IMR-90 (cell line): ENCODE measurements around the gene ACOXL. TPM values are rescaled to one million over a fixed set of nuclear protein-coding genes. Genes with fewer than 3 reads are reported as not detected.

Source experiments
- ATAC-seq: fragments of 200-7000 bp; cut with Tn5 transposase; 2 replicates; pipeline ENCODE4 v1.9.1; 2020; ENCODE audit warnings: low read depth, mild to moderate bottlenecking, moderate library complexity
- BruUV-seq: library from RNA; stranded (reverse); fragments of 400-500 nt; replicated peaks from 2 replicates; lab custom pipeline; 2021; lab: Mats Ljungman, UMichigan
- CTCF ChIA-PET: fragments of 300-600 bp; formaldehyde crosslinking; extraction: SDS; loops from one replicate; lab custom pipeline; 2021; ENCODE audit warnings: antibody characterized with exemption; lab: Yijun Ruan, JAX
- POLR2A ChIA-PET: fragments of 300-600 bp; sonication (Branson Sonifier 250); formaldehyde crosslinking; loops from one replicate; lab custom pipeline; 2022; ENCODE audit warnings: antibody characterized with exemption; ENCODE audit not compliant: unreplicated experiment; lab: Charles Lee
- DNase-seq: peaks from one replicate; pipeline ENCODE4 v3.0.0; 2013
- H2AFZ ChIP-seq: replicated peaks from 2 replicates; pipeline ENCODE3; 2013; ENCODE audit warnings: low read length, mild to moderate bottlenecking; ENCODE audit not compliant: poor library complexity
- H2AK5ac ChIP-seq: 2 replicates; pipeline ENCODE4 v1.6.1; 2013; ENCODE audit warnings: low read depth, low read length, inconsistent platforms
- H2AK9ac ChIP-seq: replicated peaks from 2 replicates; pipeline ENCODE3; 2013; ENCODE audit warnings: mild to moderate bottlenecking, low read depth, low read length, moderate library complexity; ENCODE audit not compliant: poor library complexity
- H2BK120ac ChIP-seq: 2 replicates; pipeline ENCODE4 v1.6.1; 2013; ENCODE audit warnings: low read depth, low read length, inconsistent platforms
- H2BK15ac ChIP-seq: 3 replicates; pipeline ENCODE4 v1.6.1; 2013; ENCODE audit warnings: low read depth, low read length, inconsistent platforms
- H2BK20ac ChIP-seq: 2 replicates; pipeline ENCODE4 v1.6.1; 2013; ENCODE audit warnings: low read depth, mild to moderate bottlenecking, inconsistent platforms, low read length, moderate library complexity
- H2BK5ac ChIP-seq: 2 replicates; pipeline ENCODE4 v1.6.1; 2013; ENCODE audit warnings: mild to moderate bottlenecking, low read depth, low read length, inconsistent platforms; ENCODE audit not compliant: poor library complexity, severe bottlenecking
- H3K14ac ChIP-seq: replicated peaks from 2 replicates; pipeline ENCODE4 v1.6.1; 2013; ENCODE audit warnings: low read depth, low read length, inconsistent platforms
- H3K18ac ChIP-seq: 2 replicates; pipeline ENCODE4 v1.6.1; 2013; ENCODE audit warnings: low read depth, low read length, control low read depth
- H3K23ac ChIP-seq: 2 replicates; pipeline ENCODE4 v1.6.1; 2013; ENCODE audit warnings: low read depth, low read length, inconsistent platforms
- H3K27ac ChIP-seq: 2 replicates; pipeline ENCODE4 v1.5.1; 2013; ENCODE audit warnings: mild to moderate bottlenecking, control low read depth, low read length; ENCODE audit not compliant: insufficient read depth
- H3K27me3 ChIP-seq: 2 replicates; pipeline ENCODE4 v1.6.1; 2013; ENCODE audit warnings: low read length; ENCODE audit not compliant: control insufficient read depth, insufficient read depth
- H3K36me3 ChIP-seq: 2 replicates; pipeline ENCODE4 v1.6.1; 2013; ENCODE audit warnings: low read length, mixed read lengths; ENCODE audit not compliant: control insufficient read depth, insufficient read depth
- H3K4ac ChIP-seq: 2 replicates; pipeline ENCODE4 v1.6.1; 2013; ENCODE audit warnings: low read depth, low read length, inconsistent platforms
- H3K4me1 ChIP-seq: 2 replicates; pipeline ENCODE4 v1.6.1; 2013; ENCODE audit warnings: low read length, mixed read lengths; ENCODE audit not compliant: control insufficient read depth, insufficient read depth
- H3K4me2 ChIP-seq: 2 replicates; pipeline ENCODE4 v1.6.1; 2013; ENCODE audit warnings: low read depth, mild to moderate bottlenecking, control low read depth, low read length, moderate library complexity
- H3K4me3 ChIP-seq: 2 replicates; pipeline ENCODE4 v1.5.1; 2013; ENCODE audit warnings: low read depth, mild to moderate bottlenecking, control low read depth, low read length, moderate library complexity; ENCODE audit not compliant: insufficient read depth
- H3K56ac ChIP-seq: 2 replicates; pipeline ENCODE4 v1.6.1; 2013; ENCODE audit warnings: low read length, inconsistent platforms; ENCODE audit not compliant: insufficient read depth; ENCODE audit errors: extremely low read depth
- H3K79me1 ChIP-seq, 2 experiments: 2 replicates each; pipeline ENCODE4 v1.6.1; 2013; ENCODE audit warnings: low read length in 2 of 2, inconsistent platforms in 1 of 2, low read depth in 1 of 2
- H3K9ac ChIP-seq: 2 replicates; pipeline ENCODE4 v1.6.1; 2013; ENCODE audit warnings: low read depth, low read length, control low read depth
- H3K9me1 ChIP-seq: 2 replicates; pipeline ENCODE4 v1.6.1; 2013; ENCODE audit warnings: low read length, inconsistent platforms; ENCODE audit not compliant: insufficient read depth
- H3K9me3 ChIP-seq: 2 replicates; pipeline ENCODE4 v1.6.1; 2013; ENCODE audit warnings: low read length; ENCODE audit not compliant: control insufficient read depth, insufficient read depth
- H4K20me1 ChIP-seq: 2 replicates; pipeline ENCODE4 v1.6.1; 2013; ENCODE audit warnings: low read length, inconsistent platforms; ENCODE audit not compliant: insufficient read depth
- H4K5ac ChIP-seq: 2 replicates; pipeline ENCODE4 v1.6.1; 2013; ENCODE audit warnings: mild to moderate bottlenecking, low read depth, low read length, control low read depth
- H4K8ac ChIP-seq, 2 experiments: 2 replicates each; pipeline ENCODE4 v1.6.1; 2013; ENCODE audit warnings: low read depth in 2 of 2, low read length in 2 of 2, control low read depth in 1 of 2, inconsistent platforms in 1 of 2
- H4K91ac ChIP-seq: 2 replicates; pipeline ENCODE4 v1.6.1; 2013; ENCODE audit warnings: low read depth, low read length, inconsistent platforms; ENCODE audit not compliant: insufficient read depth
- CEBPB ChIP-seq: IDR thresholded peaks from 2 replicates; pipeline ENCODE4 v1.6.1; 2012; ENCODE audit warnings: low read depth, low read length, improper control_type of control experiment
- MXI1 ChIP-seq: IDR thresholded peaks from 2 replicates; pipeline ENCODE4 v1.6.1; 2012; ENCODE audit warnings: low read depth, mild to moderate bottlenecking, low read length, moderate library complexity, borderline replicate concordance
- WGBS, 2 experiments: methylation state at CpG; one replicate each; pipeline versions ENCODE4 v1.1.5 to v1.1.7; 2013; ENCODE audit warnings: missing lambda C conversion rate in 2 of 2; ENCODE audit not compliant: insufficient read length in 1 of 2; ENCODE audit errors: extremely low coverage in 2 of 2; 5-methylcytosine and 5-hydroxymethylcytosine counted together
- dilution Hi-C: fragments of 300-500 bp; cut with HindIII; formaldehyde crosslinking; loops from one replicate; pipeline ENCODE4 v1.14.3; 2018; ENCODE audit warnings: low sequenced_read_pairs; ENCODE audit not compliant: unreplicated experiment
- in situ Hi-C: fragments of 300-500 bp; cut with MboI; formaldehyde crosslinking; loops from 3 replicates; pipeline ENCODE4 v1.14.3; 2019; ENCODE audit warnings: low sequenced_read_pairs, inconsistent platforms, mixed read lengths
- intact Hi-C: fragments of 100-400 bp; cut with micrococcal nuclease; formaldehyde crosslinking; loops from 2 replicates; pipeline ENCODE4 v1.10.0; 2022
- polyA plus RNA-seq, 3 experiments: library from polyadenylated mRNA; depleted of rRNA; stranded (reverse); fragments of >200 nt; gene quantifications; 2 replicates each; pipeline ENCODE4 v1.2.3, GENCODE V29; 2012; ENCODE audit warnings: low replicate concordance in 1 of 3
- total RNA-seq: library from RNA; depleted of rRNA; stranded (reverse); fragments of >200 nt; gene quantifications from 2 replicates; pipeline ENCODE4 v1.2.3, GENCODE V29; 2012

The ACOXL gene
- total and polyA plus RNA-seq, 2 of the 4 experiments (the other 2 are of a cell fraction): not detected

- no peak for TF ChIP-seq MXI1
Observed at GRCh38 chr2:110713513-110714362, 18.6 kb upstream of the ACOXL start (continued).

GRCh38 chr2:110714452-110715224 lies 17.7 kb upstream of the ACOXL start:
- intact Hi-C loops (loop anchor here (2.0 kb wide), 1 partner anchor 14 kb away; no protein-coding TSS in a partner anchor), in situ Hi-C loops (no loop called here), dilution Hi-C loops (no loop called here)
- Histone ChIP-seq H3K4ac (no peak overlapping the region), H2AK9ac (no peak overlapping the region), H3K23ac (no peak overlapping the region), H3K4me2 (no peak overlapping the region), H3K56ac (no peak overlapping the region), H3K18ac (no peak overlapping the region), H2BK120ac (no peak overlapping the region), H3K9ac (no peak overlapping the region), H3K4me1 (no peaks in the 10 kb centered on the region), H2BK20ac (no peak overlapping the region), H4K91ac (no peak overlapping the region), H2BK5ac (no peak overlapping the region), H4K5ac (no peak overlapping the region), H3K36me3 (no peaks in the 10 kb centered on the region), H3K79me1 (no peaks in the 10 kb centered on the region), H3K9me3 (no peaks in the 10 kb centered on the region), H3K4me3 (no peak overlapping the region), H4K20me1 (no peaks in the 10 kb centered on the region), H3K9me1 (no peaks in the 10 kb centered on the region), H3K14ac (no peak overlapping the region), H3K27ac (no peak overlapping the region), H4K8ac (no peak overlapping the region), H3K27me3 (peaks cover 30% of the 10 kb centered on the region), H2BK15ac (no peak overlapping the region), H2AK5ac (no peak overlapping the region), H2AFZ (no peak overlapping the region)
- DNase-seq: no peak
- ATAC-seq: no peak
- BruUV-seq: no TSS peak
- no CpG with 5 or more reads among the region's 6 CpGs for WGBS, 2 experiments
- ChIA-PET POLR2A (no interaction called here), CTCF (no interaction called here)
- TF ChIP-seq CEBPB: no peak
